PFSK-1 (cell line): Measurements from ENCODE around the gene FUBP3.

Experiments
- POLR2AphosphoS5 ChIP-seq: IDR thresholded peaks from 2 replicates; pipeline ENCODE4 v1.6.1; 2012; ENCODE audit warnings: low read depth, mild to moderate bottlenecking, control low read depth, low read length, moderate library complexity
- REST ChIP-seq, 2 experiments: IDR thresholded peaks; 2 replicates each; pipeline versions ENCODE4 v1.6.1 to v1.8.0; 2011 to 2012; ENCODE audit warnings: low read depth in 2 of 2, low read length in 2 of 2, control low read depth in 1 of 2, inconsistent platforms in 1 of 2, mild to moderate bottlenecking in 1 of 2, moderate library complexity in 1 of 2; ENCODE audit not compliant: insufficient read depth in 1 of 2
- SIN3A ChIP-seq: IDR thresholded peaks from 2 replicates; pipeline ENCODE4 v1.6.1; 2012; ENCODE audit warnings: mild to moderate bottlenecking, low read length, moderate library complexity, borderline replicate concordance; ENCODE audit not compliant: insufficient read depth
- TAF1 ChIP-seq: IDR thresholded peaks from 2 replicates; pipeline ENCODE4 v1.6.1; 2012; ENCODE audit warnings: low read length, control low read depth, borderline replicate concordance; ENCODE audit not compliant: insufficient read depth

GRCh38 chr9:130530938-130531337 is 48.4 kb upstream of the FUBP3 start:
- TF ChIP-seq REST (IDR thresholded peaks at IDR 0.05; ENCODE audit: insufficient read depth in 1 of 2, low read depth in 2 of 2, low read length in 2 of 2): no peak
- TF ChIP-seq POLR2AphosphoS5: no peak
- TF ChIP-seq SIN3A: no peak
- no peak for TF ChIP-seq TAF1
